Jurkat, Clone E6-1 (cell line): ENCODE measurements around the gene SOX5.

ENCODE experiments used
- DNase-seq: peaks from one replicate; pipeline ENCODE4 v3.0.0-alpha.2; 2011; ENCODE audit warnings: low read depth, low spot score
- H3K4me3 ChIP-seq: 2 replicates; pipeline ENCODE4 v1.5.1; 2011; ENCODE audit warnings: mild to moderate bottlenecking, low read length, control low read depth, moderate library complexity

SOX5 gene

GRCh38 chr12:23771240-23771949, 178.1 kb downstream of the SOX5 start:
- no peak for DNase-seq
- no peak overlapping the region for H3K4me3 ChIP-seq

DNA sequence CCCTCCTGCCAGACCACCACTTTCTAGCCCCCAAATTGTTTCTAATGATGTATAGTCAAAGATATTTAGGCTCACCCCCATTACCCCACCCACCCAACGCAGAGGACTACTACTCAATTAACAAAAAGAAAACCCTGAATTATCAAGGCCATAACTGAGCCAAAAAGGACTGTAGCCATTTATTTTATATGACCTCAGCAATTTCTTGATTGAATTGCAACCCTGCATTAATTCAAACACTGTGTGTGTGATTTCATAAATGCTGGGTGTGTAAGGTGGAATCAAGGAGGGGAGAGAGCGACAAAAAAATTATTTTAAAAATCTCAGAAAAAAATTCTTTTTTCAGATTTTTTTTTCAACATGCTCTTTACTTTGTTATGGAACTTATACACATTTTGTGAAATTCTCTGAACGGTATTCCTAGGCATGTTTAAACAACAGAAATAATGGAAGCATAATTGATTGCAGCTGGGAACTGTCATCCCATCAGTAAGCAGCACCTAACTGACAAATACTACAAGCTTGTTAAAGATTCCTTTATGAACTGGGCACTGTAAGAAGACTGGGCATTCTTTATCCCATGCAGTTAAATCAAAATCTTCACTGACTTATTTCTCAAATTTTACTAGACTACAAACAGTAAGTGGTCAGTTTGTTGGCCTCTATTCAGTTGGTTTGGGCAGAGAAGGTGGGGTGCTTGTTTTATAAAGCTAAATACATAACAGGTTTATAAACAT, 179.1 kb downstream of the SOX5 start:
- H3K4me3 ChIP-seq: no peak overlapping the region
- no peak for DNase-seq

DNA sequence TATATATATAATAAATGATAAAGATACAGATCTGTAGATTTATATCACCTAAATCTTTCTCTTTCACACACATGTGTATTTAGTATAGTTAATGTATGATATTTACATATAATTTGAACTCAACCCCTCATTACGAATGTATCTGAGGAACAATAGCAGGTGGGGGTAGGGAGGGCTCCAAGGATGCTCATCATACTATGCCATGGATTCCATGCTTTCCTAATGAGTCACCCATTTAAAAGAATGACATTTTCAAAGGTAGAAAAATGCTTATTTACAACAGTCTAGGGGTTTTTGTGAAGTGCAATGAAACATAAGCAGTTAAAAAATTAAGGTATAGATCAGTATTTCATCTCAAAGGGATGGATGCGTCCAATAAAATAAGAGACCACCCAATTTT, 181.6 kb downstream of the SOX5 start:
- no peak for DNase-seq
- no peak overlapping the region for H3K4me3 ChIP-seq

DNA sequence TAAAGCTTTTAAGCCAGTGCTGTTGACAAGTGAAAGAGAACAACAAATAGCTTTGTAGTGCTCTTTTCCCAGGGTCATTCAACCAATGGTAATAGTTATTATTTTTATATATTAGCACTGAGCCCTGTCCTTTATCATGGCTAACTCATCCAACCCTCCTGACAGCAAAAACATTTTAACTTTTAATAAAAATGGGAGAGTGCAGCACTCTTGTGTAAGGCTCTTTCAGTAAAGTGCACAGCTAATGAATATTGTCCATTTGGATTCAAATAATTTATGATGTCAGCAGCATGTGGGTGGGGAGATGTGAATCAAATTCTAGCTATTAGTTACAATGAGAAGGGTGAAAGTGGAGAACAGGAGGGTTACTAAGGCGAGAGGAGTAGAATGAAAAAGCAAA, 185.7 kb downstream of the SOX5 start:
- no peak overlapping the region for H3K4me3 ChIP-seq
- no peak for DNase-seq

DNA sequence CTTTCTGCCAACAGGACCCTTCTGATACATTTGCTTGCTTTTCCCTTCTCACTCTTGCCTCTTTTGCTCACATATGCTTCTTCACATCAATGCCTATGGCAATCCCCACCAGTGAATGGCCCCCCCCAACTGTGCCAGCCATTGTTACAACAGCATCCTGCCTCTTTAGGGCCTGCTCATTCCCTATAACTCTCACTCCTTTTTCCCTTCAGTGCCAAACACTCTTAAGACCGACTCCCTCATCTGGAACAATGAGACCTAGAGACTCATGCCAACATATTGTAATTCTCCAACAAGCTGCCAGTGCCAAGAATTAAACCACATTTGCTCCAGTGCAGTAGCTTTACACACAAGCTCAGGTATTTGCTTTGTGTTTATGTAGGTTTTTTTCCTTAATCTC, 189.0 kb downstream of the SOX5 start:
- H3K4me3 ChIP-seq: no peak overlapping the region
- DNase-seq: no peak

DNA sequence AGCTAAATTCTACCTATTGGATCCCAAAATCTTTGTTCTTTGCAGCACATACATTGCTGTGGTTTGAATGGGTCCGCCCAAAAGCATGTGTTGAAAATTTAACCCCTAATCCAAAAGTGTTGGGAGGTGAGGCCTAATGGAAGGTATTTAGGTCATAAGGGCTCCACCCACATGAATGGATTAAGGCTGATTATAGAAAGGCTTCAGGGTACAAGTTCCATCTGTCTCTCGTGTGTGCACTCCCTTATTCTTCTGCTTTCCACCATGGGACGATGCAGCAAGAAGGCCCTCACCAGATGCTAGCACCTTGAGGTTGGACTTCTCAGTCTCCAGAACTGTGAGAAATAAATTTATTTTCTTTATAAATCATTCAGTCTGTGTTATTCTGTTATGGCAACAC, 190.9 kb downstream of the SOX5 start:
- DNase-seq: no peak
- no peak overlapping the region for H3K4me3 ChIP-seq

- no peak for DNase-seq
- no peak overlapping the region for H3K4me3 ChIP-seq
These were observed 191.9 kb downstream of the SOX5 start for GRCh38 chr12:23757541-23757962.

DNA sequence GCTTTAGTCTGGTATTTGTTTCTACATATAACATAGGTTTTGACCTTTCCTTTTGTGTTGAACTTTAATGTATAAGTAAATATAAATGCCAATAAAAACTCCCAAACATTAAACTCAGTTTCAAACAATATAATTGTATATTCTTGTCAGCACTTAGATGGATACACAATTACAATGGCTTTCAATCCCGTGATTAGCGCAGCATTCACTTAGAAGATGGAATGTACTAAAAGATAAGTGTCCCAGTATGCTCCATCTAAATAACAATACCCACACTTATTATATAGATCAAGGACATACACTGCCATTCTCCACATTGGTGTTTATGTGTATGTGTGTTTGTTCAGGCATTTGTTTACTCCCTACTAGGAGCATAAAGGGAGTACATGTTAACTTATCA, 193.1 kb downstream of the SOX5 start:
- no peak for DNase-seq
- H3K4me3 ChIP-seq: no peak overlapping the region

- no peak for DNase-seq
- H3K4me3 ChIP-seq: no peak overlapping the region
These were observed 195.7 kb downstream of the SOX5 start for GRCh38 chr12:23753628-23754365.

DNA sequence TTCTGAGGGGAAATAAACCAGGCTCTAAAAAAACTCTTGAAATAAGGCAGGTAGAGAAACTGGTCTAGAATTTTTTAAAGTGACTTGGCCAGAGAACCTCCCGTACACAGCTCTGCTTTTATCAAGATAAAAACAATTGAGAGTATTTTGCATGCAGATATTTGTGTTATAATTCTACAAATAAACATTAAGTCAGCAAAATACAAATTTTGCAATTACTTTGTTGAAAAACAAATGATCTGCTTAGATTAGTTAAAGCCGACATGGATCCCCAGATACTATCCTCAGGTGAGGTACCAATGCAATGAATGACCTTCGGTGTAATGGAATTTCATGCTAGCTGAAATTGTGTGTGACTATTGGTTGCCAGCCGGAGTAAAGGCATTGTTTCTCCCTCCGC, 197.2 kb downstream of the SOX5 start:
- no peak for DNase-seq
- H3K4me3 ChIP-seq: no peak overlapping the region

- DNase-seq: no peak
- H3K4me3 ChIP-seq: no peak overlapping the region
These were observed 197.8 kb downstream of the SOX5 start for GRCh38 chr12:23751641-23752040.

DNA sequence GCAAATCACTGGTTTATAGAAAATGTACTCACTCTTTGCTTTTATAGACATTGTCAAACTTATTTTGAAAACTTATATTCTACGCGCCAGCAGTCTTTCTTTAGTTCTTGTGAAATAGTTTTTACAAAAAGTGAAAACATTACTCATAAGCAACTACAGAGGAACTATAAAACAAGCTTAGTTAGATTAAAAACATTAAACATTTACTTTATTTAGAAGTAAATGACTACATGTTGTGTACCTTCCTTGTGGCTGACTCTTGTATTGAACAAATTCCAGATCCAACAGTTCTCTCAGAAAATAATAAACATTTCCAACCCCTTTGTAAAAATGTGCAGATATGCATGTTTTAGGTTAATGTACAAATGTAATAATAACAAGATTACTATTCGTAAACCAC, 198.5 kb downstream of the SOX5 start:
- no peak for DNase-seq

DNA sequence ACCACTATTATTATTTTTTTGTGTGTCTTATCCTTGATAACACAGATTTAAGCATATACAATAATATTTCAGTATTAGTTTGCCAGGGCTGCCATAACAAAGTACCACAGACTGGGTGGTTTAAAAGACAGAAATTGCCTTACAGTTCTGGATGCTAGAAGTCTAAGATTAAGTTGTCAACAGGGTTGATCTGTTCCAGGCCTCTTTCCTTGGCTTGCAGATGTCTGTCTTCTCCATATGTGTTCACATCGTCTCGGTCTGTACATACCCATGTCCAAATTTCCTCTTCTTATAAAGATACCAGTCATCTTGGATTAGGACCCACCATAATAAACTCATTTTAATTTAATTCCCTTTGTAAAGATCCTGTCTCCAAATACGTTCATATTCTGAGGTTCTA, 204.8 kb downstream of the SOX5 start:
- H3K4me3 ChIP-seq: no peak overlapping the region
- no peak for DNase-seq

More for the DNA sequence above, 198.5 kb downstream of the SOX5 start:
- H3K4me3 ChIP-seq: no peak overlapping the region

DNA sequence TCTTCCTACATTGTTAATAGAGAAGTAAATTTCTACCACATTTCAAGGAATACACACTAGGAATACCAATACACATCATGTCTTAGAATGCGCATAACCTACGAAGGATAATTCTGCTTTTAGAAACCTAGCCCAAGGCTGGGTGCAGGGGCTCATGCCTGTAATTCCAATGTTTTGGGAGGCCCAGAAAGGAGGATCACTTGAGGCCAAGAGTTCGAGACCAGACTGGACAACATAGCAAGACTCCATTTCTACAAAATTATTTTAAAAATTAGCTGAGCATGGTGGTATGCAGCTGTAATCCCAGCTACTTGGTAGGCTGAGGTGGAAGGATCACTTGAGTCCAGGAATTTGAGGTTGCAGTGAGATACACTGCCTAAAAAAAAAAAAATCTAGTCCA, 206.9 kb downstream of the SOX5 start:
- no peak for DNase-seq
- no peak overlapping the region for H3K4me3 ChIP-seq

DNA sequence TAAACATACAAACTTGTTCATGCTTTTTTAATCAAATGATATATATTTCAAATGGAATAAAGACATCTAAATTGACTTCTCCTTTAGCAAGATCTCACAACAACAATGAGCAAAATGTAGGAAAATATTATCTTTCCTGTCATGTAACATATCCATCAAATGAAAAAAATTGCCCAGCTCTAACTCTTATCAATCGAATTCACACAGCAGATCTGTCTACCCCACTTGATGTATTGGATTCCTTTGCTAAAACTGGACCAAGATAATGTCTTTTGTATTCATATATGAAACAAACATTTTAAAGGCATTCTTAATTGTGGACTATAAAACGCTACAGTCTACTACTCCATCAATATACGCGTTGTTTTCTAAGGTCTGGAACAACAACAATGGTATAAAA, 218.0 kb downstream of the SOX5 start:
- H3K4me3 ChIP-seq: no peak overlapping the region
- DNase-seq: no peak

GRCh38 chr12:23731035-23731434, 218.4 kb downstream of the SOX5 start:
- DNase-seq: no peak
- no peak overlapping the region for H3K4me3 ChIP-seq

- H3K4me3 ChIP-seq: no peak overlapping the region
- no peak for DNase-seq
These were observed 220.1 kb downstream of the SOX5 start for GRCh38 chr12:23729359-23729758.

GRCh38 chr12:23726646-23727045, 222.8 kb downstream of the SOX5 start:
- no peak overlapping the region for H3K4me3 ChIP-seq
- DNase-seq: no peak

DNA sequence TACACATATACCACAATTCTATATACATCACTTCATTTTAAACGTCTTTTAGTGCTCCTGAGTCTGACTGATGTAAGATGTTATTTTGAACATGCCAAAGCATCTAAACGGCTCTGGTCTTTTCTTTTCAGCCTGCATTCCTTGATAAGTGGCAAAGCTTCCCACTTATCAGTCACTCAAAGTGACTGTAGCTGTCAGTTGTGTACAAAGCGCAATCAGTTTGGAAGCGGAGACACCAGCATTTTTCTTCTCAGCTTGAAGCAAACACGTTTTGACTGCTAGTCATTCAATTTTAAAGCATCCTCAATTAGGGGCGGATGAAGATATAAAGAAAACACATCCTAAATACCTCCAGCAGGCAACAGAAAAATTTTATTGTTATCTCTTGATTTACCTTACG, 226.8 kb downstream of the SOX5 start:
- DNase-seq: no peak
- no peak overlapping the region for H3K4me3 ChIP-seq

DNA sequence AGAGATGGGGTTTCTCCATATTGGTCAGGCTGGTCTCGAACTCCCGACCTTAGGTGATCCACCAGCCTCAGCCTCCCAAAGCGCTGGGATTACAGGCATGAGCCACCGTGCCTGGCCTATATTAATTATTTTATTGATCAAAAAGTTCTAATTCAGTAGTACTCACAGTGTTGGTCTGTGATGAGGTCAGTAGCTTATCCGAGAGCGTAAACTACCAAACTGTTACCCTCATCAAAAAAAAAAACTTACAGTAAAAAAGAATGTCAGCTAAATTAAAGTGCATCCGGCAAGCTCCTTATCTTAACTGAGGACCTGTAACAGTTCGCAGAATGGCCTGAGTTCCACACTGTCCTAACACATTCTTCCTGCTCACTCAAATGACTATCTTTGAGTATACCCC, 228.2 kb downstream of the SOX5 start:
- H3K4me3 ChIP-seq: no peak overlapping the region
- DNase-seq: no peak
